ENCODE results near the gene ZFYVE21. TPM values are rescaled to one million over a fixed set of nuclear protein-coding genes. Genes with fewer than 3 reads are reported as not detected.
A peak's percentile ranks its signal among the peaks of the same experiment; 100 is the strongest.

Gene ZFYVE21
- total RNA-seq, 4 donors from 2014 or later = 69.5 to 134 (median 89.3) TPM

- TF ChIP-seq CTCF (IDR thresholded peaks at IDR 0.05) = no peak
- no peak for TF ChIP-seq POLR2A (IDR thresholded peaks at IDR 0.05)
- 64 to 67% methylated on average over 4 to 9 of the region's 12 CpGs for WGBS, 2 donors
- peaks cover 13 to 89% (median 41%) of the 10 kb centered on the region in 3 donors for H3K4me1 ChIP-seq
- H3K27me3 ChIP-seq = no peaks in the 10 kb centered on the region
- peaks cover 20 to 85% (median 26%) of the 10 kb centered on the region in 3 donors for H3K36me3 ChIP-seq
- no peaks in the 10 kb centered on the region for H3K9me3 ChIP-seq
- DNase-seq = no peak
- peak overlapping the region; percentile 63 to 87 (median 70) for H3K27ac ChIP-seq
- intact Hi-C loops (cut with DNase I) = loop anchor here (10.0 kb wide), 1 partner anchor 118 kb away; no protein-coding TSS in a partner anchor
- H3K4me3 ChIP-seq = no peak overlapping the region
These were observed 22.7 kb upstream of the ZFYVE21 start for GRCh38 chr14:103692871-103693270.

GRCh38 chr14:103693515-103693914 lies 22.1 kb upstream of the ZFYVE21 start:
- 60 to 65% methylated on average over 3 to 9 of the region's 22 CpGs for WGBS, 2 donors
- Histone ChIP-seq H3K27ac (peak overlapping the region; percentile 63 to 87 (median 70)), H3K36me3 (peaks cover 20 to 85% (median 31%) of the 10 kb centered on the region in 3 donors), H3K9me3 (no peaks in the 10 kb centered on the region), H3K27me3 (no peaks in the 10 kb centered on the region), H3K4me3 (no peak overlapping the region), H3K4me1 (peaks cover 20 to 93% (median 48%) of the 10 kb centered on the region in 3 donors)
- no peak for DNase-seq
- TF ChIP-seq POLR2A (IDR thresholded peaks at IDR 0.05) (no peak), CTCF (IDR thresholded peaks at IDR 0.05) (no peak)
- intact Hi-C loops (cut with DNase I) = loop anchor here (10.0 kb wide), 1 partner anchor 119 kb away; no protein-coding TSS in a partner anchor

DNA sequence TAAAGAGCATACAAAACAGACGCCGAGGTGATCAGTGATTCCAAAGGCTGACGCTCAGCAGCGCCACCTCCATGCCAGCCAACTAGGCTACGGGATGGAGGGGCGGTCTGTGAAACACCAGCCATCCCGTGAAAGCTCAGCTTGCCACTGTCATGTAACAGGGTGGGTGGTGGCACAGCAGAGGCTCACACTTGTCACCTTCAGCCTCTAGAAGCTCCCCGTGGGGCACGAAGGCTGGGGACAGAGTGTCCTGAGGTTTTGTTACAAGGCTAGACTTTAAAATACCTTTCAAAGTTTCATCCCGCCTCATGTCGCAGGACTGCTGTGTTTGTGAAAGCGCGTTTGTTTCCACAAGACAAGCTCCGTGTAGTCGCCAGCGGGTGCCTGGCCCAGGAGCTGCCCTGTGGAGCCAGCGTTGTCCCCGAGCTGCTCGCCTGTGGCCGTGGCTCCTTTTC lies 21.0 kb upstream of the ZFYVE21 start:
- WGBS, 2 donors = 80 to 89% methylated on average over 8 to 16 of the region's 20 CpGs
- Histone ChIP-seq H3K9me3 (no peaks in the 10 kb centered on the region), H3K27ac (peak overlapping the region in 1 of 4 donors; percentile 87), H3K4me1 (peaks cover 31 to 93% (median 56%) of the 10 kb centered on the region in 3 donors), H3K27me3 (no peaks in the 10 kb centered on the region), H3K36me3 (peaks cover 23 to 85% (median 31%) of the 10 kb centered on the region in 3 donors), H3K4me3 (no peak overlapping the region)
- TF ChIP-seq CTCF (IDR thresholded peaks at IDR 0.05) (no peak), POLR2A (IDR thresholded peaks at IDR 0.05) (no peak)
- intact Hi-C loops (cut with DNase I) = loop anchor here (10.0 kb wide), 1 partner anchor 120 kb away; no protein-coding TSS in a partner anchor
- no peak for DNase-seq

- peak overlapping the region in 2 of 4 donors; percentile 5 to 84 for H3K27ac ChIP-seq
- no peak for TF ChIP-seq CTCF (IDR thresholded peaks at IDR 0.05)
- TF ChIP-seq POLR2A (IDR thresholded peaks at IDR 0.05) = no peak
- no peaks in the 10 kb centered on the region for H3K27me3 ChIP-seq
- 73 to 83% methylated on average over 6 to 13 of the region's 14 CpGs for WGBS, 2 donors
- intact Hi-C loops (cut with DNase I) = loop anchor here (10.0 kb wide), 1 partner anchor 121 kb away; no protein-coding TSS in a partner anchor
- no peak overlapping the region for H3K4me3 ChIP-seq
- H3K9me3 ChIP-seq = no peaks in the 10 kb centered on the region
- no peak for DNase-seq
- peaks cover 28 to 85% (median 38%) of the 10 kb centered on the region in 3 donors for H3K36me3 ChIP-seq
- H3K4me1 ChIP-seq = peaks cover 39 to 96% (median 53%) of the 10 kb centered on the region in 3 donors
These were observed 20.1 kb upstream of the ZFYVE21 start for GRCh38 chr14:103695296-103696069.

GRCh38 chr14:103696070-103696402 lies 19.6 kb upstream of the ZFYVE21 start:
- no peak for TF ChIP-seq CTCF (IDR thresholded peaks at IDR 0.05)
- no peak for TF ChIP-seq POLR2A (IDR thresholded peaks at IDR 0.05)
- WGBS, 2 donors = 20 to 49% methylated on average over 2 to 5 of the region's 13 CpGs
- Histone ChIP-seq H3K36me3 (peaks cover 28 to 87% (median 44%) of the 10 kb centered on the region in 3 donors), H3K4me3 (no peak overlapping the region), H3K27ac (peak overlapping the region in 3 of 4 donors; percentile 68 to 84 (median 73)), H3K4me1 (peaks cover 39 to 100% (median 53%) of the 10 kb centered on the region in 3 donors), H3K9me3 (no peaks in the 10 kb centered on the region), H3K27me3 (no peaks in the 10 kb centered on the region)
- intact Hi-C loops (cut with DNase I) = loop anchor here (10.0 kb wide), 1 partner anchor 121 kb away; no protein-coding TSS in a partner anchor
- no peak for DNase-seq
